Natural killer cell treated with Interleukin-12 subunit alpha and Interleukin-12 subunit beta and Interleukin-15 and Interleukin-18, amount 100 ng/mL, for 72 hours (primary cell): ENCODE measurements around the gene PDE1C. TPM values are rescaled to one million over a fixed set of nuclear protein-coding genes. Genes with fewer than 3 reads are reported as not detected.

Experiments used
- ATAC-seq, 2 donors: fragments of 150-1000 bp; cut with Tn5 transposase in 1 of 2; sonication (Bioruptor Pico), chemical (Tn5 transposase) in 1 of 2; 2 replicates each; pipeline ENCODE4 v1.10.0; 2021
- DNase-seq: peaks from one replicate; pipeline ENCODE4 v3.0.0; 2022; ENCODE audit warnings: low spot score
- H3K27ac Mint-ChIP-seq, 2 donors: 1 replicate in 1 of 2; 2 replicates in 1 of 2; pipeline ENCODE4 v1.8.0; 2022; ENCODE audit warnings: mixed read lengths in 2 of 2, mild to moderate bottlenecking in 1 of 2, moderate library complexity in 1 of 2
- H3K27me3 Mint-ChIP-seq, 2 donors: 1 replicate in 1 of 2; 2 replicates in 1 of 2; pipeline ENCODE4 v1.8.0; 2022; ENCODE audit warnings: mixed read lengths in 2 of 2
- H3K36me3 Mint-ChIP-seq: one replicate; pipeline ENCODE4 v1.8.0; 2022; ENCODE audit warnings: mixed read lengths
- H3K4me1 Mint-ChIP-seq, 2 donors: 1 replicate in 1 of 2; 2 replicates in 1 of 2; pipeline ENCODE4 v1.8.0; 2022; ENCODE audit warnings: low read depth in 2 of 2, mixed read lengths in 2 of 2, mild to moderate bottlenecking in 1 of 2
- H3K4me3 Mint-ChIP-seq: one replicate; pipeline ENCODE4 v1.8.0; 2022; ENCODE audit warnings: mixed read lengths
- H3K9me3 Mint-ChIP-seq: 2 replicates; pipeline ENCODE4 v1.8.0; 2022; ENCODE audit warnings: mixed read lengths
- total RNA-seq, 2 donors: library from RNA; stranded (reverse); gene quantifications; one replicate each; pipeline ENCODE4 v1.2.3, GENCODE V29; 2022

PDE1C gene
- under 1 TPM; 0.12 to 0.39 TPM for total RNA-seq

GRCh38 chr7:32070406-32071360 lies at the start of gene PDE1C:
TSS of gene PDE1C (minus strand) at chr7:32070407.
- no peak within 1 kb of the TSS for H3K27ac Mint-ChIP-seq
- H3K27me3 Mint-ChIP-seq: peaks cover 14 to 42% of the 10 kb centered on the region in 2 donors

GRCh38 chr7:32119790-32120196 lies 49.6 kb upstream of the PDE1C start:
- peaks cover 25% of the 10 kb centered on the region for H3K9me3 Mint-ChIP-seq
- H3K36me3 Mint-ChIP-seq: peaks cover 11% of the 10 kb centered on the region
- H3K27ac Mint-ChIP-seq: no peak overlapping the region
- ATAC-seq (no peak), DNase-seq (no peak)
- no peak overlapping the region for H3K4me3 Mint-ChIP-seq
- H3K27me3 Mint-ChIP-seq: no peaks in the 10 kb centered on the region
- no peaks in the 10 kb centered on the region for H3K4me1 Mint-ChIP-seq

More at GRCh38 chr7:32070406-32071360, at the start of gene PDE1C:
- Mint-ChIP-seq H3K4me1 (no peaks in the 10 kb centered on the region), H3K36me3 (no peaks in the 10 kb centered on the region), H3K4me3 (no peak within 1 kb of the TSS), H3K9me3 (no peaks in the 10 kb centered on the region)
- ATAC-seq (peak in 1 of 2 donors; percentile 52), DNase-seq (no peak)

- no peak for ATAC-seq
Observed at GRCh38 chr7:32117837-32118236, 47.6 kb upstream of the PDE1C start.

GRCh38 chr7:32116436-32116835 lies 46.2 kb upstream of the PDE1C start:
- DNase-seq: no peak
- ATAC-seq: no peak

More at GRCh38 chr7:32117837-32118236, 47.6 kb upstream of the PDE1C start:
- Mint-ChIP-seq H3K9me3 (peaks cover 19% of the 10 kb centered on the region), H3K27ac (no peak overlapping the region), H3K36me3 (peaks cover 10% of the 10 kb centered on the region), H3K27me3 (no peaks in the 10 kb centered on the region), H3K4me3 (no peak overlapping the region), H3K4me1 (no peaks in the 10 kb centered on the region)
- no peak for DNase-seq

GRCh38 chr7:32115831-32116230 lies 45.6 kb upstream of the PDE1C start:
- ATAC-seq: no peak
- no peak for DNase-seq
- Mint-ChIP-seq H3K4me1 (no peaks in the 10 kb centered on the region), H3K4me3 (no peak overlapping the region), H3K36me3 (peaks cover 13% of the 10 kb centered on the region), H3K27ac (no peak overlapping the region), H3K27me3 (no peaks in the 10 kb centered on the region), H3K9me3 (peaks cover 15% of the 10 kb centered on the region)

More at GRCh38 chr7:32116436-32116835, 46.2 kb upstream of the PDE1C start:
- Mint-ChIP-seq H3K27ac (no peak overlapping the region), H3K36me3 (peaks cover 7% of the 10 kb centered on the region), H3K4me3 (no peak overlapping the region), H3K4me1 (no peaks in the 10 kb centered on the region), H3K27me3 (no peaks in the 10 kb centered on the region), H3K9me3 (peaks cover 14% of the 10 kb centered on the region)

- Mint-ChIP-seq H3K4me3 (no peak overlapping the region), H3K36me3 (peaks cover 18% of the 10 kb centered on the region), H3K27me3 (no peaks in the 10 kb centered on the region), H3K4me1 (no peaks in the 10 kb centered on the region), H3K9me3 (peaks cover 18% of the 10 kb centered on the region), H3K27ac (no peak overlapping the region)
- DNase-seq: no peak
- ATAC-seq: no peak
Observed at GRCh38 chr7:32108651-32109050, 38.4 kb upstream of the PDE1C start.

GRCh38 chr7:32104766-32105165 lies 34.6 kb upstream of the PDE1C start:
- Mint-ChIP-seq H3K9me3 (peaks cover 16% of the 10 kb centered on the region), H3K4me3 (no peak overlapping the region), H3K36me3 (no peaks in the 10 kb centered on the region), H3K4me1 (no peaks in the 10 kb centered on the region), H3K27me3 (no peaks in the 10 kb centered on the region), H3K27ac (no peak overlapping the region)
- ATAC-seq (no peak), DNase-seq (no peak)

GRCh38 chr7:32103361-32103760 lies 33.2 kb upstream of the PDE1C start:
- H3K27ac Mint-ChIP-seq: no peak overlapping the region
- H3K4me3 Mint-ChIP-seq: no peak overlapping the region
- H3K4me1 Mint-ChIP-seq: no peaks in the 10 kb centered on the region
- peaks cover 18% of the 10 kb centered on the region for H3K9me3 Mint-ChIP-seq
- ATAC-seq (no peak), DNase-seq (no peak)
- no peaks in the 10 kb centered on the region for H3K27me3 Mint-ChIP-seq
- H3K36me3 Mint-ChIP-seq: no peaks in the 10 kb centered on the region

- Mint-ChIP-seq H3K27ac (no peak overlapping the region), H3K4me1 (no peaks in the 10 kb centered on the region), H3K36me3 (no peaks in the 10 kb centered on the region), H3K27me3 (no peaks in the 10 kb centered on the region), H3K9me3 (peaks cover 13% of the 10 kb centered on the region), H3K4me3 (no peak overlapping the region)
- ATAC-seq (no peak), DNase-seq (no peak)
Observed at GRCh38 chr7:32102432-32102873, 32.2 kb upstream of the PDE1C start.

- H3K4me1 Mint-ChIP-seq: no peaks in the 10 kb centered on the region
- no peaks in the 10 kb centered on the region for H3K36me3 Mint-ChIP-seq
- H3K9me3 Mint-ChIP-seq: peaks cover 13% of the 10 kb centered on the region
- no peaks in the 10 kb centered on the region for H3K27me3 Mint-ChIP-seq
- no peak for ATAC-seq
- DNase-seq: no peak
- H3K27ac Mint-ChIP-seq: no peak overlapping the region
- no peak overlapping the region for H3K4me3 Mint-ChIP-seq
Observed at GRCh38 chr7:32100407-32100907, 30.2 kb upstream of the PDE1C start.

- Mint-ChIP-seq H3K27ac (no peak overlapping the region), H3K36me3 (no peaks in the 10 kb centered on the region), H3K27me3 (peaks cover 0 to 2% of the 10 kb centered on the region in 2 donors), H3K4me3 (no peak overlapping the region), H3K9me3 (peaks cover under 1% of the 10 kb centered on the region), H3K4me1 (no peaks in the 10 kb centered on the region)
- DNase-seq: no peak
- ATAC-seq: no peak
Observed at GRCh38 chr7:32094516-32094915, 24.3 kb upstream of the PDE1C start.

GRCh38 chr7:32093415-32094408 lies 23.5 kb upstream of the PDE1C start:
- ATAC-seq (no peak), DNase-seq (no peak)
- Mint-ChIP-seq H3K27ac (no peak overlapping the region), H3K27me3 (peaks cover 0 to 2% of the 10 kb centered on the region in 2 donors), H3K4me3 (no peak overlapping the region), H3K9me3 (no peaks in the 10 kb centered on the region), H3K36me3 (no peaks in the 10 kb centered on the region), H3K4me1 (no peaks in the 10 kb centered on the region)

- Mint-ChIP-seq H3K4me3 (no peak overlapping the region), H3K27ac (no peak overlapping the region), H3K27me3 (peaks cover 0 to 2% of the 10 kb centered on the region in 2 donors), H3K9me3 (no peaks in the 10 kb centered on the region), H3K36me3 (no peaks in the 10 kb centered on the region), H3K4me1 (no peaks in the 10 kb centered on the region)
- ATAC-seq (no peak), DNase-seq (no peak)
Observed at GRCh38 chr7:32092346-32092745, 22.1 kb upstream of the PDE1C start.
